K562 (cell line): Measurements from ENCODE around the gene TAF1B. TPM values are rescaled to one million over a fixed set of nuclear protein-coding genes. Genes with fewer than 3 reads are reported as not detected.

Source experiments
- BRD9 ChIP-seq: fragments of 450-650 bp; IDR thresholded peaks from 2 replicates; pipeline ENCODE4 v1.6.1; 2018; ENCODE audit warnings: low read depth; ENCODE audit not compliant: partially characterized antibody
- DMBX1 ChIP-seq: fragments of 250-450 bp; sonication (Bioruptor Pico); IDR thresholded peaks from 2 replicates; pipeline ENCODE4 v1.8.0; 2022; ENCODE audit warnings: inconsistent platforms, mild to moderate bottlenecking, moderate library complexity, borderline replicate concordance
- GATA2 ChIP-seq: sonication (generic); formaldehyde crosslinking; IDR thresholded peaks from 2 replicates; pipeline ENCODE4 v1.4.0; 2020; ENCODE audit warnings: mild to moderate bottlenecking, missing genetic modification reagents
- HNRNPH1 ChIP-seq: fragments of 200-400 bp; formaldehyde crosslinking; optimal IDR thresholded peaks from 2 replicates; pipeline ENCODE3; 2017; ENCODE audit warnings: low read depth, mild to moderate bottlenecking, low read length, moderate library complexity
- KAT2B ChIP-seq: IDR thresholded peaks from one replicate; pipeline ENCODE4 v1.6.1; 2012; ENCODE audit warnings: low read depth, mild to moderate bottlenecking, control low read depth, inconsistent platforms, low read length, moderate library complexity
- LCOR ChIP-seq: sonication (generic); formaldehyde crosslinking; IDR thresholded peaks from 2 replicates; pipeline ENCODE4 v1.8.0; 2022; ENCODE audit warnings: mild to moderate bottlenecking, missing genetic modification reagents
- MEIS2 ChIP-seq: fragments of 450-650 bp; IDR thresholded peaks from 2 replicates; pipeline ENCODE4 v1.6.1; 2014; ENCODE audit warnings: mild to moderate bottlenecking; ENCODE audit not compliant: partially characterized antibody
- MTA2 ChIP-seq: fragments of 450-650 bp; IDR thresholded peaks from 2 replicates; pipeline ENCODE4 v1.6.1; 2016; ENCODE audit warnings: low read depth
- MYBL2 ChIP-seq, 2 experiments: fragments of 450-650 bp in 1 of 2; sonication (generic) in 1 of 2; formaldehyde crosslinking in 1 of 2; IDR thresholded peaks; 2 replicates each; pipeline versions ENCODE4 v1.6.1 to v1.8.1; 2017 to 2022; ENCODE audit warnings: borderline replicate concordance in 1 of 2, inconsistent platforms in 1 of 2, low read depth in 1 of 2, mild to moderate bottlenecking in 1 of 2, missing genetic modification reagents in 1 of 2, moderate library complexity in 1 of 2
- SIN3A ChIP-seq, 2 experiments: fragments of 150-350 bp in 1 of 2; IDR thresholded peaks; 2 replicates each; pipeline ENCODE4 v1.6.1; 2011 to 2016; ENCODE audit warnings: borderline replicate concordance in 2 of 2, low read depth in 2 of 2, low read length in 2 of 2, mild to moderate bottlenecking in 2 of 2, moderate library complexity in 2 of 2; ENCODE audit not compliant: control insufficient read depth in 1 of 2
- SMAD4 ChIP-seq: fragments of 250-450 bp; sonication (Bioruptor Pico); conservative IDR thresholded peaks from 2 replicates; pipeline ENCODE4 v1.8.0; 2021; ENCODE audit warnings: inconsistent platforms, mild to moderate bottlenecking, moderate library complexity
- SP1 ChIP-seq: sonication (generic); formaldehyde crosslinking; IDR thresholded peaks from 2 replicates; pipeline ENCODE4 v1.8.1; 2022; ENCODE audit warnings: mild to moderate bottlenecking, missing genetic modification reagents
- ZFP30 ChIP-seq: fragments of 250-450 bp; sonication (Bioruptor Pico); IDR thresholded peaks from 2 replicates; pipeline ENCODE4 v1.8.0; 2022; ENCODE audit warnings: moderate library complexity, mild to moderate bottlenecking, inconsistent platforms, borderline replicate concordance
- ZNF197 ChIP-seq: fragments of 200-800 bp; sonication (Bioruptor generic); IDR thresholded peaks from 2 replicates; pipeline ENCODE4 v1.6.1; 2016; ENCODE audit warnings: low read depth, missing genetic modification characterization, missing compliant biosample characterization
- ZNF830 ChIP-seq: fragments of 250-450 bp; sonication (Bioruptor Pico); IDR thresholded peaks from 2 replicates; pipeline ENCODE4 v1.5.0; 2021; ENCODE audit warnings: mild to moderate bottlenecking
- polyA plus RNA-seq, 8 experiments: library from polyadenylated mRNA; depleted of rRNA in 4 of 8; stranded (reverse) in 5 of 8; unstranded in 3 of 8; fragments of >200 nt; fragmentation: Nextera tagmentation in 2 of 8; fragmentation: Illumina TruSeq in 1 of 8; extraction: Ambion mirVana in 2 of 8; extraction: Trizol in 1 of 8; gene quantifications; 2 replicates each; pipeline versions ENCODE4 v1.2.1 to v1.2.3, GENCODE V29; 2011 to 2014; ENCODE audit warnings: inconsistent platforms in 1 of 8, missing spikeins in 1 of 8
- total RNA-seq, 7 experiments: library from RNA; depleted of rRNA in 6 of 7; stranded (reverse); fragments of >200 nt in 6 of 7; fragmentation: Illumina TruSeq in 2 of 7; extraction: Trizol in 2 of 7; gene quantifications; 2 replicates each; pipeline versions ENCODE4 v1.2.1 to v1.2.3, GENCODE V29; 2011 to 2021; ENCODE audit warnings: low replicate concordance in 1 of 7
- TF ChIP-seq, protein P1 (sequence below), 2 experiments: fragments of 450-650 bp; formaldehyde crosslinking in 1 of 2; IDR thresholded peaks; 2 replicates each; pipeline versions ENCODE4 v1.4.0 to v1.6.1; 2014 to 2020; ENCODE audit warnings: mild to moderate bottlenecking in 2 of 2, borderline replicate concordance in 1 of 2, low read depth in 1 of 2
- TF ChIP-seq, protein P2 (sequence below): sonication (generic); formaldehyde crosslinking; IDR thresholded peaks from 2 replicates; pipeline ENCODE4 v1.8.1; 2022; ENCODE audit warnings: missing genetic modification reagents

TAF1B gene
- total and polyA plus RNA-seq, 9 of the 15 experiments (the other 6 are each of a cell fraction or from before 2014, with no cell fraction given), result 8.8 to 25.1 (median 17.3) TPM

DNA sequence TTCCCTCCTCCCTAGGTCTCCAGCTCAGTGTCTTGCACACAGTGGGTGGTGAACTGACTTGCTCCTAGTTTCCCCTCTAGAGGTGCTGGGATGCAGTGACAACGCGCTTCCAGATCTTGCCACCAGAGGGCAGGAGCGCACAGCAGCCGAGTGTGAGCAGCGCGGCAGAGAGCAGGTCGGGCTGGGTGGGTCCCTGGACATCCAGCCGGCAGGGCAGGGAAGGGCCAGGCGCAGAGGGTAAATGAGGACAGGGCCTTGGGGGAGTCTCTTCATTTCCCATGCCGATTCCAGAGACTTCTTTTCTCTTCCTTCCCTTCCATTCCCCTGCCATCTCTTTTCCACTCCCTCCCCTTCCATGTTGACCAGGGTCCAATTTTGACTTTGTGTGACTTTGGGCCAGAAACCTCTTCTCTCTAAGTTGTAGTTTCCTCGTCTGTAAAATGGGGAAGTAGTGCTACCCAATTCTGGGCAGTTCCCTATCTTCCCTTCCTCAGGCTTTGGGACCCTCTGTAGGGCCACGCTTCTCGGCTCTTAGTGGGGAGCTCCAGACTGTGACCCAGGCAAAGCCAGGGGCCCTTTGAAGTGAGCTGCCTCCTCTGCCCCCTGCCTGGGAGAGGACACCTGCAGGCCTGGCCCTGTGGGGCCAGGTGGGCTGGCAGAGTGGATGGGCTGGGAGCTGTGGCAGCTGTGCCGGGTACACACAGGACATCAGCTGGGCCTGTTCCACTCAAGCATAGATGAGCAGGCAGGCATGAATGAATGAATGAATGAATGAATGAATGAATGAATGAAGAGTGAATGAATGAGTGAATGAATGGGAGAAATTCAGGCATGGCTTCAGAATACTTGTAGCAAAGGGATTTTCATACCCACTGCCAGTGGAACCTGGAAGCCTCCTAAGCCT lies 43.3 kb upstream of the TAF1B start (continued):
- TF ChIP-seq MEIS2 (no peak), MYBL2 (IDR thresholded peaks at IDR 0.05; ENCODE audit: low read depth) (no peak), MYBL2 (CRISPR knock-in tag; IDR thresholded peaks at IDR 0.05; ENCODE audit: borderline replicate concordance) (no peak), GATA2 (CRISPR knock-in tag) (no peak), ZNF197 (no peak), SIN3A (IDR thresholded peaks at IDR 0.05; ENCODE audit: borderline replicate concordance in 2 of 2, control insufficient read depth in 1 of 2, low read depth in 2 of 2, low read length in 2 of 2) (no peak), HNRNPH1 (no peak), SMAD4 (CRISPR knock-in tag) (0 out of 2 replicates have a peak, but pooled peaks have one; percentile 51), ZNF830 (CRISPR knock-in tag) (no peak), LCOR (CRISPR knock-in tag) (no peak), KAT2B (no peak), SP1 (CRISPR knock-in tag) (peak; percentile 86), BRD9 (peak; percentile 44), DMBX1 (CRISPR knock-in tag) (no peak), ZFP30 (CRISPR knock-in tag) (no peak), MTA2 (no peak)
- TF ChIP-seq, protein P1, sequence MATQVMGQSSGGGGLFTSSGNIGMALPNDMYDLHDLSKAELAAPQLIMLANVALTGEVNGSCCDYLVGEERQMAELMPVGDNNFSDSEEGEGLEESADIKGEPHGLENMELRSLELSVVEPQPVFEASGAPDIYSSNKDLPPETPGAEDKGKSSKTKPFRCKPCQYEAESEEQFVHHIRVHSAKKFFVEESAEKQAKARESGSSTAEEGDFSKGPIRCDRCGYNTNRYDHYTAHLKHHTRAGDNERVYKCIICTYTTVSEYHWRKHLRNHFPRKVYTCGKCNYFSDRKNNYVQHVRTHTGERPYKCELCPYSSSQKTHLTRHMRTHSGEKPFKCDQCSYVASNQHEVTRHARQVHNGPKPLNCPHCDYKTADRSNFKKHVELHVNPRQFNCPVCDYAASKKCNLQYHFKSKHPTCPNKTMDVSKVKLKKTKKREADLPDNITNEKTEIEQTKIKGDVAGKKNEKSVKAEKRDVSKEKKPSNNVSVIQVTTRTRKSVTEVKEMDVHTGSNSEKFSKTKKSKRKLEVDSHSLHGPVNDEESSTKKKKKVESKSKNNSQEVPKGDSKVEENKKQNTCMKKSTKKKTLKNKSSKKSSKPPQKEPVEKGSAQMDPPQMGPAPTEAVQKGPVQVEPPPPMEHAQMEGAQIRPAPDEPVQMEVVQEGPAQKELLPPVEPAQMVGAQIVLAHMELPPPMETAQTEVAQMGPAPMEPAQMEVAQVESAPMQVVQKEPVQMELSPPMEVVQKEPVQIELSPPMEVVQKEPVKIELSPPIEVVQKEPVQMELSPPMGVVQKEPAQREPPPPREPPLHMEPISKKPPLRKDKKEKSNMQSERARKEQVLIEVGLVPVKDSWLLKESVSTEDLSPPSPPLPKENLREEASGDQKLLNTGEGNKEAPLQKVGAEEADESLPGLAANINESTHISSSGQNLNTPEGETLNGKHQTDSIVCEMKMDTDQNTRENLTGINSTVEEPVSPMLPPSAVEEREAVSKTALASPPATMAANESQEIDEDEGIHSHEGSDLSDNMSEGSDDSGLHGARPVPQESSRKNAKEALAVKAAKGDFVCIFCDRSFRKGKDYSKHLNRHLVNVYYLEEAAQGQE (IDR thresholded peaks at IDR 0.05; ENCODE audit: borderline replicate concordance), result peak; percentile 91
- TF ChIP-seq, protein P1 (CRISPR knock-in tag; IDR thresholded peaks at IDR 0.05; ENCODE audit: low read depth), result no peak
- TF ChIP-seq, protein P2, sequence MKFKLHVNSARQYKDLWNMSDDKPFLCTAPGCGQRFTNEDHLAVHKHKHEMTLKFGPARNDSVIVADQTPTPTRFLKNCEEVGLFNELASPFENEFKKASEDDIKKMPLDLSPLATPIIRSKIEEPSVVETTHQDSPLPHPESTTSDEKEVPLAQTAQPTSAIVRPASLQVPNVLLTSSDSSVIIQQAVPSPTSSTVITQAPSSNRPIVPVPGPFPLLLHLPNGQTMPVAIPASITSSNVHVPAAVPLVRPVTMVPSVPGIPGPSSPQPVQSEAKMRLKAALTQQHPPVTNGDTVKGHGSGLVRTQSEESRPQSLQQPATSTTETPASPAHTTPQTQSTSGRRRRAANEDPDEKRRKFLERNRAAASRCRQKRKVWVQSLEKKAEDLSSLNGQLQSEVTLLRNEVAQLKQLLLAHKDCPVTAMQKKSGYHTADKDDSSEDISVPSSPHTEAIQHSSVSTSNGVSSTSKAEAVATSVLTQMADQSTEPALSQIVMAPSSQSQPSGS (CRISPR knock-in tag), result no peak
